ENCODE data around the gene NELL1. TPM values are rescaled to one million over a fixed set of nuclear protein-coding genes. Genes with fewer than 3 reads are reported as not detected.

Gene NELL1
- total and polyA plus RNA-seq, 7 donors: 0.34 to 1.1 (median 0.62) TPM; not detected in 3

DNA sequence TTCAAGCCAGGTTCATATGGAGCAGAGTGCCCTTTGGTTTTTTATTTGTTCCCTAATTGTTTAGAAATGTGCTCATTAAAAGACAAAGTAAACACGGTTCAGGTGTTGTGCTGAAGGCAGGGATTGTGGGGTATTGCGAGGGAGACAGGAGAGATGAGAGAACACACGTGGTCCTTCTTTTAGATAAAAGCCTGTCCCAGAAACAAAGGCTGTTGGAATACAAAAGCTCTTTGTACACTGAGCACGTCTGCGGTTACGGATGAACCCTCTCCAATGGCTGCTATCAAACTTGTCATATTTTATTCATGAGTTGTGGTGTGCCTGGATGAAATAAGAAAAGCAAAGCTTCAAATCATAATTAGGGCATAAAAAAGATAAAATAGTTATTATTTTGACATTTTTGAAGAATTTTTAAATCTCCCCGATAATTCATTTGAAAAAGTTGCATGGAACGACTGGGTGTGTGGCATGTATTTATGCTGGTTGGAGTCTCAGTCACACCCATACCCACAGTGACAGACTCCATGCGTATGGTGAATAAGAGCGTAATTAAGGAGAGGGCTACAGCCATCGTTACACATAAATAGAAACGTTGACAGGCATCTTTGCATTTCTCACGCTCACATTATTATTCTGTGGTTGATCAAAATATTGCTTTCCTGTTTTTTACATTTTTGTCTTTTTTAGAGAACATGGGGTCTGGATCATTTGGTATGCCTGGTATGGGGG, 92.9 kb downstream of the NELL1 start:
- Histone ChIP-seq H3K27ac (no peak overlapping the region), H3K27me3 (no peaks in the 10 kb centered on the region), H3K4me3 (no peak overlapping the region), H3K4me1 (no peaks in the 10 kb centered on the region), H3K9me3 (no peaks in the 10 kb centered on the region), H3K36me3 (no peaks in the 10 kb centered on the region)
- intact Hi-C loops (cut with DNase I): no loop called here
- DNase-seq: no peak
- TF ChIP-seq POLR2A (IDR thresholded peaks at IDR 0.05) (no peak), POLR2AphosphoS5 (IDR thresholded peaks at IDR 0.05) (no peak), EP300 (IDR thresholded peaks at IDR 0.05) (no peak)
- TF ChIP-seq, protein P1, sequence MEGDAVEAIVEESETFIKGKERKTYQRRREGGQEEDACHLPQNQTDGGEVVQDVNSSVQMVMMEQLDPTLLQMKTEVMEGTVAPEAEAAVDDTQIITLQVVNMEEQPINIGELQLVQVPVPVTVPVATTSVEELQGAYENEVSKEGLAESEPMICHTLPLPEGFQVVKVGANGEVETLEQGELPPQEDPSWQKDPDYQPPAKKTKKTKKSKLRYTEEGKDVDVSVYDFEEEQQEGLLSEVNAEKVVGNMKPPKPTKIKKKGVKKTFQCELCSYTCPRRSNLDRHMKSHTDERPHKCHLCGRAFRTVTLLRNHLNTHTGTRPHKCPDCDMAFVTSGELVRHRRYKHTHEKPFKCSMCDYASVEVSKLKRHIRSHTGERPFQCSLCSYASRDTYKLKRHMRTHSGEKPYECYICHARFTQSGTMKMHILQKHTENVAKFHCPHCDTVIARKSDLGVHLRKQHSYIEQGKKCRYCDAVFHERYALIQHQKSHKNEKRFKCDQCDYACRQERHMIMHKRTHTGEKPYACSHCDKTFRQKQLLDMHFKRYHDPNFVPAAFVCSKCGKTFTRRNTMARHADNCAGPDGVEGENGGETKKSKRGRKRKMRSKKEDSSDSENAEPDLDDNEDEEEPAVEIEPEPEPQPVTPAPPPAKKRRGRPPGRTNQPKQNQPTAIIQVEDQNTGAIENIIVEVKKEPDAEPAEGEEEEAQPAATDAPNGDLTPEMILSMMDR (IDR thresholded peaks at IDR 0.05): no peak
- WGBS, 2 donors: 63 to 71% methylated on average over 13 of the region's 13 CpGs

DNA sequence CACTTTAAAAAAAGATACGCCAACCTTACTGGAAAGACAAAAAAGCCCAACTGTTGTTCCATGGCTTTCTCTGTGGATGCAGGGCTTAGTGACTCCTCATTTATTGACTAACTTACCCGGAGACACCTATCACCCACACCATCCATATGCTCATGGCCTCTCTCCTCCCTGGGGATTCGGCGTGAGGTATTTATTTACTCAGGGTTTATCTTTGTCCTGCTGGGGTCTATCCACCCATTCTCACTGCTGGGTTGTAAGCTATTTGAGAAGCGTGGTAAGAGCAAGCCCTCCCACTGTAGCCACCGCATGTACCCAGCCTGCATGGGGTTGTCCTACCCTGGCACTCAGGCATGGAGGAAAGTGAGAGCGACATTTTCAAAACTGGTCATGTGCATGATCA, 93.6 kb downstream of the NELL1 start:
- H3K4me3 ChIP-seq: no peak overlapping the region
- H3K36me3 ChIP-seq: no peaks in the 10 kb centered on the region
- no peak for DNase-seq
- TF ChIP-seq, protein P1 (IDR thresholded peaks at IDR 0.05): no peak
- TF ChIP-seq POLR2AphosphoS5 (IDR thresholded peaks at IDR 0.05) (no peak), EP300 (IDR thresholded peaks at IDR 0.05) (no peak), POLR2A (IDR thresholded peaks at IDR 0.05) (no peak)
- H3K4me1 ChIP-seq: no peaks in the 10 kb centered on the region
- intact Hi-C loops (cut with DNase I): no loop called here
- H3K27ac ChIP-seq: no peak overlapping the region
- 64% methylated on average over 7 of the region's 7 CpGs for WGBS, 2 donors
- no peaks in the 10 kb centered on the region for H3K9me3 ChIP-seq
- no peaks in the 10 kb centered on the region for H3K27me3 ChIP-seq

DNA sequence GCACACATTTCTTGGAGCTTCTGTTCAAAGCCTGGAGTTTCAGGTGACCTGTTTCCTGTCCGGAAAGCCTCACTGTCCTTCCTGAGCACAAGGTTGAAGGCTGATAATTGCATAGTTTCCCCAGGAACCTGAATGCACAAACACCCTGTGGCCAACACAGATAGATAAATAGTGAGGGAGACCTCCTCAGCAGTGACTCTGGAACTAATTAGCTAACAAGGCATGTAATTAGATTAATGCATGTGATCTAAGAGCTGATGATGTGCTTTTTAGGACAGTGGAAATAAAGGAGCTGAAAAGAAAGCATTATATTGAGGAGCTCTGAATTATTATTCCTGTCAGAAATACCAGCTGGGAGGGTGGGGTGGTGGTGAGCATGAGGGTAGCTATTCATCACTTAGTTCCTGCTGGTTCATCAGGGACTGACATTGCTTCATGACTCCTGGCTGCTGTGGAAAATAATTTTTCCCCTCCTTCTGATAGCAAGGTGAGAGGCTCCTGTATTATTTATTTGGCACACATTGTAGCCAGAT, 101.1 kb downstream of the NELL1 start:
- no peak overlapping the region for H3K27ac ChIP-seq
- no peaks in the 10 kb centered on the region for H3K4me1 ChIP-seq
- no peak for DNase-seq
- intact Hi-C loops (cut with DNase I): no loop called here
- no peaks in the 10 kb centered on the region for H3K9me3 ChIP-seq
- no peak overlapping the region for H3K4me3 ChIP-seq
- 67 to 72% methylated on average over 1 of the region's 1 CpG for WGBS, 2 donors
- TF ChIP-seq EP300 (IDR thresholded peaks at IDR 0.05) (no peak), POLR2AphosphoS5 (IDR thresholded peaks at IDR 0.05) (no peak), POLR2A (IDR thresholded peaks at IDR 0.05) (no peak)
- TF ChIP-seq, protein P1 (IDR thresholded peaks at IDR 0.05): no peak
- no peaks in the 10 kb centered on the region for H3K36me3 ChIP-seq
- H3K27me3 ChIP-seq: no peaks in the 10 kb centered on the region

DNA sequence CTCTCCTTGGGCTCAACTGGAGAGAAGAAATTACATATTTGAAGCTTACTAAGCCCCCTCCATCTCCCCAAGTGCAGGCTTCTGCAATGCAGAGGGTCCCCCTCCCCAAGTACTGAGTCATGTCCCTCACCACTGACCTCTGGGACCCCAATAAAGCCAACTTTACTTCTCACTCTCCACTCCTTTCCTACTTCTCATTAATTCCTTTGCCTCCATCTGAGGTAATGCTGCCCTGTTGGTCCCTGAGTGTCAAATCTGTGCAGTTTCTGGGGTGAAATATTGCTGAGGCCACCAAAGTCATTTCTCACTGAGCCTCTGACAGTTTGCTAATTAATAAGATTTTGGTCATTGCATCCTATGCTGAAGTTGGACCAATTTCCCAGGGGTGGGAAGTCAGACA, 101.6 kb downstream of the NELL1 start:
- Histone ChIP-seq H3K9me3 (no peaks in the 10 kb centered on the region), H3K36me3 (no peaks in the 10 kb centered on the region), H3K4me1 (no peaks in the 10 kb centered on the region), H3K4me3 (no peak overlapping the region), H3K27ac (no peak overlapping the region), H3K27me3 (no peaks in the 10 kb centered on the region)
- intact Hi-C loops (cut with DNase I): no loop called here
- no peak for DNase-seq
- no peak for TF ChIP-seq POLR2A (IDR thresholded peaks at IDR 0.05)
- no peak for TF ChIP-seq POLR2AphosphoS5 (IDR thresholded peaks at IDR 0.05)
- TF ChIP-seq, protein P1 (IDR thresholded peaks at IDR 0.05): no peak
- TF ChIP-seq EP300 (IDR thresholded peaks at IDR 0.05): no peak
